Activated T-cell treated with anti-CD3 and anti-CD28 coated beads for 48 hours (primary cell): ENCODE results near the gene FKBP14.

Experiments
- DNase-seq: peaks from one replicate; pipeline ENCODE4 v3.0.0-alpha.2; 2020; ENCODE audit warnings: low read depth

FKBP14 gene, protein sequence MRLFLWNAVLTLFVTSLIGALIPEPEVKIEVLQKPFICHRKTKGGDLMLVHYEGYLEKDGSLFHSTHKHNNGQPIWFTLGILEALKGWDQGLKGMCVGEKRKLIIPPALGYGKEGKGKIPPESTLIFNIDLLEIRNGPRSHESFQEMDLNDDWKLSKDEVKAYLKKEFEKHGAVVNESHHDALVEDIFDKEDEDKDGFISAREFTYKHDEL

GRCh38 chr7:30026229-30027064, at the start of gene FKBP14:
TSS of gene FKBP14 (minus strand) at chr7:30026702. CDS start at chr7:30026508, 194 bp downstream.
- DNase-seq, result peak; percentile 83

GRCh38 chr7:30074422-30075030, 48.0 kb upstream of the FKBP14 start:
- no peak for DNase-seq

DNA sequence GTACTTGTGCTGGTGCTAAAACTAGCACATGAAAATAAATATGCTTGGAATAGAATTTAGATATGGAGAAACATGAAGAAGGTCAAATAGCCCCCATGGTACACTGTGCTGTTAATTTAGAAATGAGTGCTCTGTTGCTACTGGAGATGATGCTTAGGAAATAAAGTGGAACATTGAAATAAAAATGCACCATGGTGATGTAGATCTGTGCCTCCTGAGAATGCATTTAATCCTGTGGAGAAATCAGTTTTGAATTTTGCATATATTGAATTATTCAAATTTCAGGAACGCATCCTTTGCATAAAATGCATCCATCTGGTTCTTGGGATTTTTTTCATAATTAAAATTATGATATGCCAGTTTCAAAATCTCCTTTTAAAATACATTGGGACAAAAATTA, 46.2 kb upstream of the FKBP14 start:
- no peak for DNase-seq

DNA sequence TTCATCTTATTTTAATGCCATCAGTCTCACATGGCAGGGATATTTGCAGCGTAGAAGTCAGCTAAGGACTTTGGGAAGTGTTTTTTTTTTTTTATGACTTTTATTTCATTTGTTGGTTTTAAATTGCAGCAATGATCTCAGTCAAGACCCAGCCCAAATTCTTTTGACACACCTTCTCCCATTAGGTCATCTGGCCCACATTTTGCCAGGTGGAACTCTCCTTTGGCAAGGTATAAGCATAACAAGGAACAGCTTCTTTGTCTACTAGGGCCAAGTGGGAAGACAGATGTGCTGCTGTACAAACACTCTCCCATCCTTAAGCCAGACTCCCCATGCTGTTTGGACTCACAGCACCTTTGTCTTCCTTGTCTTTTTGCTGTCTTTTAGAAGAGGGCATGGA, 43.5 kb upstream of the FKBP14 start:
- no peak for DNase-seq

- DNase-seq, result no peak
Observed at GRCh38 chr7:30069096-30069867, 42.8 kb upstream of the FKBP14 start.

GRCh38 chr7:30068117-30068516, 41.6 kb upstream of the FKBP14 start:
- no peak for DNase-seq

DNA sequence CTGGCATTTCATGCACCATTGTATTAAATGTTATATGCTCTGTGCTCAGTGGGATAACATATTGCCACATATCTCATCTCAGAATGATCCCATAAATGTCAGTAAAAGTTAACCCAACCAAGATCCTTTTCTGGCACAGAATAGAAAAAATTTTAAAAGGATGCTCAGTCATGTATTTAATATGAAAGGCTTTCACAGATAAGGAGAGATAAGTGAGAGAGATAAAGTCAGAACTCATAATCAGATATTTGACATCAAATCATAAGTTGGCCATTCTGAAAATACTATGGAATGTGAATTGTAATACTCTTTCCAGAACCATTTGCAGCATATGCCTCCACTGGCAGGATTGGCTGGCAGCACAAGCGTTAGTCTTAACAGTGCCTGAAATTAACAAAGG, 40.2 kb upstream of the FKBP14 start:
- DNase-seq, result no peak

DNA sequence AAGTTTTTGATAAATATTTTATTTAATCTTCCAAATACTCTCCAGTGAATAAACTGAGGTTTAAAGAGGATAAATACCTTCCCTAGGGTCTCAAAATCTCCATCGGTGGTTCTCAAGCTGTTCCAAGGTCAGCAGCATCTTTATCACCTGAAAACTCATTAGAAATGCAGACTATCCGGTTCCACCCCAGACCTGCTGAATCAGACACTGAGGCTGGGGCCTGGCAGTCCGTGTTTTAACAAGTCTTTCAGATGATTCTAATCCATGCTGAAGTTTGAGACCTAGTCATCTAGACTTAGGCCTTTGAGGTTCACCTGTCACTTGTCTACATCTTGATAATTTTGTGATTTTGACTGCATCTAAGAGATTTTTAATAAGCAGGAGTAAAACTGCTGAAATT, 39.2 kb upstream of the FKBP14 start:
- DNase-seq, result no peak

- no peak for DNase-seq
Observed at GRCh38 chr7:30062587-30062986, 36.1 kb upstream of the FKBP14 start.

- peak; percentile 25 for DNase-seq
Observed at GRCh38 chr7:30061786-30062185, 35.3 kb upstream of the FKBP14 start.

- no peak for DNase-seq
Observed at GRCh38 chr7:30057741-30058140, 31.2 kb upstream of the FKBP14 start.

DNA sequence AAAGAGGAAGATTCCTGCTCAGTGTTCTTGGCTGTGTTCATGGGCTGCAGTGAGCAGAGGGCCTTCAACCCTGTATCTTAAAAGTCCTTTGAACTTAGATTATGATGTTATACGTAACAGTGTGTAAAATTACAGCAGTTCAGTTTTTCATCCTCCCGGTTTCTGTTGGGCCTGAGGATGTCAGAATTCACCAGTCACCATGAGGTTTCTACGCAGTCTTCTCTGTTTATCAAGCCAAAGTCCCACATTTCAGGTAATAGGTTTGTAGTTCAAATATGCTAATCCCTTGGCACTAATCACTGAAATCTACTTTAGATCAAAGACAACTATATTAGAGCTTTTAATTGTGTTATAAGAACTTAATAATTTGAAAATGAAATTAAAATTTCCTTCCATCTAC, 26.6 kb upstream of the FKBP14 start:
- no peak for DNase-seq

DNA sequence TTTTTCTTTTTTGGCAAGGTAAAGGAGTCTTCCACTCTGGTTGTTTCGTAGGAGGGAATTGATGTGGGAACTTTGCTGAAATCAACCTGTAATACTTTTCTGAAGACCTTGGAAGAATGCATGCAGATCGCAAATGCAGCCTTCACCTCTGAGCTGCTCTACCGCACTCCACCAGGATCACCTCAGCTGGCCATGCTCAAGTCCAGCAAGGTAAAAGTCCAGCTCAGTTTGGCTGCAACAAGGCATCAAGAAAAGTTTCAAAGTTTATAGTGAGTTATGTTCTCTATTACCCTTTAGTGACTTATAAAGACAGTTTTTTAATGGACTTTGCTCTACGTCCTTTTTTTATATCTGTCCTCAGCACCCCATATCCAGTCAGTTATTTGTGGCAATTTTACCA, 22.7 kb upstream of the FKBP14 start:
- DNase-seq, result no peak

- no peak for DNase-seq
Observed at GRCh38 chr7:30048582-30048981, 22.1 kb upstream of the FKBP14 start.

GRCh38 chr7:30047124-30047523, 20.6 kb upstream of the FKBP14 start:
- no peak for DNase-seq

GRCh38 chr7:30046127-30046770, 19.7 kb upstream of the FKBP14 start:
- DNase-seq, result no peak

DNA sequence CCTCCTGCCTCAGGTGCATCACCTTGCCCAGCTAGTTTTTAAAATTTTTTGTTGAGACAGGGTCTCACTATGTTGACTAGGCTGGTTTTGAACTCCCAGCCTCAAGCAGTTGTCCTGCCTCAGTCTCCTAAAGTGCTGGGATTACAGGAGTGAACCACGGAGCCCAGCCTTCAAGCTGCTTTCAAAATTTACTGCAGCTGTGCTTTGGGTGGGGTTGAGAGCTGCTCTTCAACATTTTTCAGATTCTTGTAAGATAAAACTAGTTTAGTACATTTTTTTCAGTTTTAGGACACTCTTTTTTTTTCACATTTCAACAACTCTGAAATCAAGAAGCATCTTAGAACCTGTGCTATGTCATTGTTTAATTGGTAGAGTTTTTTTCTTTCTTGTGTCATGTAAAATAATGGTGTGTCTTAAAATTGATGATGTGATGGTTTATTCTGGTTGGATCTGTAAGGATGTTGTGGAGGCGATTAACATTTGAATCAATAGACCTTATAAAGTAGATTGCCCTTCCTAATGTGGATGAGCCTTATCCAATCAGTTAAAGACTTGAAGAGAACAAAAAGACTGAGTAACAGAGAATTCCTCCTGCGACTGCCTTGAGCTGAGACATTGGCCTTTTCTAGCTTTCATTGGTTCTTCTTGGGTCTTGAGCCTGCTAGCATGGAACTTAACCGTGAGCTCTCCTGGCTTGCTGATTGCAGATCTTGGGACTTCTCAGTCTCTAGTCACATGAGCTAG, 15.2 kb upstream of the FKBP14 start:
- DNase-seq, result no peak

GRCh38 chr7:30040938-30041337, 14.4 kb upstream of the FKBP14 start:
- no peak for DNase-seq

DNA sequence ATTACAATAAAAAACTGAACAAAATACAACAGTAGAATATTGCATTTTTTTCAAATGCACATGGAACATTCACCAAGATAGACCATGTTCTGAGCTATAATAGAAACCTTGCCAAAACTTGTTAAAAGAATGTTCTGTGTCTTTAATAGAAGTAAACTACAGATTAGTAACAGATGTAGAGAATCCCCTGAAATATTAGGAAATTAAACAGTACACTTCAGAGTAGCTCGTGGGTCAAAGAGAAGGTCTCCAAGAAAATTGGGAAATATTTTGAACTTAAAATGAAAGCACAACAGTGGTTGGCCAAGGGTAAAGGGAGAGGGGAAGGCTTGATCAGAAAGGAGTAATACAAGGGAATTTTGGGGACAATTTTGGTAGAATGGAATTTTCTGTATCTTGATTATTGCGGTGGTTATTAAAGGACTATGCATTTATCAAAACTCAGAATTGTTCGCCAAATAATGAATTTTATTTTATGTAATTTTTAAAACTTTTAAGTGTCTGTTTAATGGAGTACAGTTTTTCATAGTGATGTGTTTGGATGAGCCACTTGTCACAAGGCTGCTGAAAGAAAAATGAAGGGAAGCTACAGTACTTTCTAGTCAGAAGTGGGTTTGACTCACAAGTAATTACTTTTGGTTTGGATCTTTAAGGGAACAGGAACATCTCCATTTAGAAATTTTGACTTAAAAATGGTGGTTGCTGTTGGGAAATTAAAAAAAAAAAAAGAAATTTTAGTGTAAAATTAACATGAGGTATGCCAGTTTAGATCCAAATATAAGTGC, 11.9 kb upstream of the FKBP14 start:
- DNase-seq, result no peak

GRCh38 chr7:30036220-30036619, 9.7 kb upstream of the FKBP14 start:
- no peak for DNase-seq
